Gastrocnemius medialis (tissue), 4 donors: Measurements from ENCODE around the gene PRKCA. TPM values are rescaled to one million over a fixed set of nuclear protein-coding genes. Genes with fewer than 3 reads are reported as not detected.

ENCODE experiments used
- ATAC-seq, 2 donors: fragments of 150-250 bp; one replicate each; pipeline ENCODE4 v1.9.1; 2016
- DNase-seq, 2 donors: peaks; one replicate each; pipeline ENCODE4 v3.0.0-alpha.2; 2019
- H3K27ac ChIP-seq, 4 donors: fragments of 200-600 bp; sonication (generic); 1 replicate in 1 of 4; 2 replicates in 3 of 4; pipeline ENCODE4 v1.5.1; 2016 to 2018; ENCODE audit warnings: mild to moderate bottlenecking in 2 of 4, moderate library complexity in 1 of 4
- H3K27me3 ChIP-seq, 3 donors: fragments of 200-600 bp; sonication (generic) in 2 of 3; 1 replicate in 1 of 3; 2 replicates in 2 of 3; pipeline versions ENCODE4 v1.5.1 to v1.6.0; 2016 to 2019; ENCODE audit warnings: mild to moderate bottlenecking in 1 of 3, moderate library complexity in 1 of 3
- H3K36me3 ChIP-seq, 2 donors: fragments of 200-600 bp; sonication (generic) in 1 of 2; one replicate each; pipeline ENCODE4 v1.5.1; 2017 to 2018
- H3K4me1 ChIP-seq, 2 donors: fragments of 200-600 bp; sonication (generic) in 1 of 2; one replicate each; pipeline ENCODE4 v1.5.1; 2016 to 2017; ENCODE audit warnings: mild to moderate bottlenecking in 2 of 2
- H3K4me3 ChIP-seq, 4 donors: fragments of 200-600 bp; sonication (generic) in 3 of 4; 1 replicate in 1 of 4; 2 replicates in 3 of 4; pipeline ENCODE4 v1.5.1; 2016 to 2019; ENCODE audit warnings: mild to moderate bottlenecking in 2 of 4
- H3K9me3 ChIP-seq, 3 donors: fragments of 200-600 bp; sonication (generic) in 2 of 3; 1 replicate in 1 of 3; 2 replicates in 2 of 3; pipeline ENCODE4 v1.5.1; 2016 to 2019
- CTCF ChIP-seq, 5 experiments: fragments of 450-650 bp in 3 of 5; fragments of 200-600 bp in 2 of 5; sonication (generic) in 2 of 5; IDR thresholded peaks in 4 of 5; conservative IDR thresholded peaks in 1 of 5; 1 replicate in 4 of 5; 2 replicates in 1 of 5; pipeline ENCODE4 v1.5.1; 2016 to 2019; ENCODE audit warnings: antibody characterized with exemption in 5 of 5, mild to moderate bottlenecking in 3 of 5, moderate library complexity in 3 of 5
- POLR2A ChIP-seq, 2 donors: fragments of 450-650 bp; IDR thresholded peaks; one replicate each; pipeline ENCODE4 v1.6.1; 2017; ENCODE audit warnings: antibody characterized with exemption in 2 of 2, mild to moderate bottlenecking in 2 of 2, moderate library complexity in 2 of 2
- in situ Hi-C, 4 donors: fragments of 200-750 bp; cut with MboI; loops; one replicate each; pipeline versions ENCODE4 v1.15.0 to v1.8.0; 2017; ENCODE audit warnings: low sequenced_read_pairs in 4 of 4
- intact Hi-C: fragments of 100-400 bp; cut with DNase I; formaldehyde crosslinking; loops from one replicate; pipeline ENCODE4 v1.15.1; 2023; ENCODE audit warnings: low total_unique reads
- total RNA-seq, 4 donors: library from RNA; depleted of rRNA; stranded (reverse); fragments of >200 nt; gene quantifications; one replicate each; pipeline versions ENCODE4 v1.1.0 to v1.2.3, GENCODE V29; 2016

PRKCA gene
- total RNA-seq, 4 donors from 2014 or later: 7.6 to 16.8 (median 11.1) TPM

DNA sequence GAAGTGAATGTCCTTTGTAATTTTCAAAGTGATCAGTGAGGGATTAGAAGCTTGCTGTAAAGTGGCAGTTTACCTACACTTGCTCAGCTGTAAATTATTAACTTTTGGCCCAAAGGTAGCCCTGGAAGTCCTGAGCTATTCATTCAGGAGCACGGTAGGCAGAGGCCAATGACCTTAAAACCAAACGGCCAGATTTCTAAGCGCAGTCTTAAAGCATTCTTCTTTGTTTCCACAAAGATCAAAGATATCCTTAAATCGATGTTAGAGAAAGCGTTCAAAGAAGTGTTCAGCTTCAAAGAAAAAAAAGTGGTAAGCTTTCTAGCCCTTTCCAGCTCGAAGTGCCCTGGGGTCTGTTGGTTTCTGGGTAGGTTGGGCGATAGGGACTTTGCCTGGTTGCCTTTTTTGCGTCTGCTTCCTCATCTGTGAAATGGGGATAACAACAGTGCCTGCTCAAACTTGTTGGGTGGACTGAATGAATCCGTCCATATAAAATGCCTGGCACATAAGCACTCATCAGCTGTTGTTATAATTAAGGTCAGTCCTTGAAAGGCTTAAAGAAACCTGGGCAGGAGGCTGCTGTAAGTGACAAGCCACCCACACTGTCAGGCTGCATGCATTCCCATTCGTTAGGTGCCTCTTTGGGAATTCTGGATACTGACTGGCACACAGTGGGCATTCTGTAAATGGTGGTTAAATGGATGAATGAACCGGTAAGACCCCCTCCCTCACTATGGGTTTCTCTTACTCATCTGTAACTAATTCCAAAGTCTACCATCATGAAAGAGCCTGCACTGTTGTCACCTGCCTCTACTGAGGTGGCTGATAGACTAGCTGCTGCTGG is 113.2 kb downstream of the PRKCA start:
- H3K9me3 ChIP-seq: no peaks in the 10 kb centered on the region
- no peaks in the 10 kb centered on the region for H3K4me1 ChIP-seq
- in situ Hi-C loops (no loop called here), intact Hi-C loops (no loop called here)
- no peak for TF ChIP-seq CTCF (IDR thresholded peaks at IDR 0.05 in 4 of 5, conservative IDR thresholded peaks at IDR 0.05 in 1 of 5)
- TF ChIP-seq POLR2A (IDR thresholded peaks at IDR 0.05): no peak
- no peak overlapping the region for H3K27ac ChIP-seq
- no peak overlapping the region for H3K4me3 ChIP-seq
- no peaks in the 10 kb centered on the region for H3K36me3 ChIP-seq
- no peak for ATAC-seq
- DNase-seq: no peak
- H3K27me3 ChIP-seq: no peaks in the 10 kb centered on the region

DNA sequence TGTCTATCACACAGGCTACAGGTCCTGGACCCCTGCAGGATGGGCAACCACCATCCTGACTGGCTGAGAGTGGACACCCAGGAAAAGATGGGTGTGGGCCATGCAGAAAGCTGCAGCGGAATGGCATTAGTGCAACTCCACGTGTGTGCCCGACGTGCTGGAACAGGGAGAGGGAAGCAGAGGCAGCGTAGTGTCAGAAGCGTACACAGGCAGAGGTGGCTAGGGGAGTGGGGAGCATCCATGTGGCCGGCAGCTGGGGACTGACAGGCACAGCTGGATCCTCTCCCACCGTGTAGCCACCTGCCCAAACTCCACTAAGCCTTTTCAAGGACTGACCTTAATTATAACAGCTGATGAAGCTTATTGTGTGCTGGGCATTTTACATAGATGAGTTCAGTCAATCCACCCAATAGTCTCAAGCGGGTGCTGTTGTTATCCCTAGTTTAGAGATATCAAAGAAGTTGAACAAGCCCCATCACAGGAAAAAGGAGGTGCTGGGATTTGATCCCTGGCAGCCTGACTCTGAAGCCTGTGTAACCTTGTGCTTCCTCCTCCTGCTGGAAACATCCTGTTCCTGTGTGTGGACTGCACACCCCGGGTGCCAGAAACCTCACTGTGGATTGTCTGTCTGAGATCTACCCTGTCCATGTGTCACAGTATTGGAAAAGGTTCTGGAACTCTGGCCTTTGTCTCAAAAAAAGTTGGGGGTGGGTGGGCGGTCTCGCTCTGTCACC is 114.0 kb downstream of the PRKCA start:
- Histone ChIP-seq H3K4me1 (no peaks in the 10 kb centered on the region), H3K27me3 (no peaks in the 10 kb centered on the region), H3K4me3 (no peak overlapping the region), H3K27ac (no peak overlapping the region), H3K36me3 (no peaks in the 10 kb centered on the region), H3K9me3 (no peaks in the 10 kb centered on the region)
- TF ChIP-seq POLR2A (IDR thresholded peaks at IDR 0.05) (no peak), CTCF (IDR thresholded peaks at IDR 0.05 in 4 of 5, conservative IDR thresholded peaks at IDR 0.05 in 1 of 5) (no peak)
- no peak for DNase-seq
- intact Hi-C loops (no loop called here), in situ Hi-C loops (no loop called here)
- no peak for ATAC-seq

DNA sequence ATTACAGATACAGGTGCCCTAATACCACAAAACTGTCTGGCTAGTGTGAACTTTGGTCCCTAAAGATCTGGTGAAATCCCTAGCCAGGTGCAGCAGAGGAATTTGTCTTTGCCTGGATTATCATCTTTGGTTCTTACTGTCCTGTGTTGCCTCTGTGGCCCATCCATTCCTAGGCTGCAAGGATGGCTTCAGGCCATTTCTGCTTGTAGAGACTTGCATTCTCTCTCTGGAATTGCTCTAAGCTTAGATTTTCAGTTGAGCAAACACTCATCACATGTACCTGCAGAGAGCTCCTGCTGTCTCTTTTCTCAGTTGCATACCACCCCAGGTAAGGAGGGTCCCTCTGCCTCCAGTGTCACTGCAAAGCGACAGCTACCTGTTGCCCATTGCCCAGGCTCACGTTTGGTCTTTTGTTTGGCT is 114.9 kb downstream of the PRKCA start:
- Histone ChIP-seq H3K27ac (no peak overlapping the region), H3K9me3 (no peaks in the 10 kb centered on the region), H3K27me3 (no peaks in the 10 kb centered on the region), H3K36me3 (no peaks in the 10 kb centered on the region), H3K4me1 (no peaks in the 10 kb centered on the region), H3K4me3 (no peak overlapping the region)
- no peak for TF ChIP-seq POLR2A (IDR thresholded peaks at IDR 0.05)
- TF ChIP-seq CTCF (IDR thresholded peaks at IDR 0.05 in 4 of 5, conservative IDR thresholded peaks at IDR 0.05 in 1 of 5): no peak
- no peak for DNase-seq
- ATAC-seq: no peak
- in situ Hi-C loops (no loop called here), intact Hi-C loops (no loop called here)

DNA sequence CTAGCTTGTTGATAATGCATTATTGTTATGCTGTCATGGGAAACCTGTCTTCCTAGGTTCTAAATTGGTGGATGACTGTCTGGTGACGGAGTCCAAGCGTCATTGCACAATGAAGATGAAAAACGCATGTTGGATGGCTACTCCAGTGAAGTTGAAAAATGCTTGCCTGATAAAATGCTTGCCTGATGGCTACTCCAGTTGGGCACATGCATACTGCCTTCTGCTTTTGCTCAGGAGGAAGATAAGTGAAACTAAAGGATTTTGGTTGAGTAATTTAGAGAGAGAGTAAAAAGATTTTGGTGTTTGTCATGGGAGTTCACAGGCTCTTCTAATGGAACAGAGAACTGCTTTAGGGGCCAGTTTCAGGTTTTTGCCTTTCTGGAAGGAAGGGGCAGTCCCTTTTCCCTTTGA is 118.6 kb downstream of the PRKCA start:
- no peaks in the 10 kb centered on the region for H3K36me3 ChIP-seq
- no peak overlapping the region for H3K4me3 ChIP-seq
- no peak for TF ChIP-seq CTCF (IDR thresholded peaks at IDR 0.05 in 4 of 5, conservative IDR thresholded peaks at IDR 0.05 in 1 of 5)
- no peak for TF ChIP-seq POLR2A (IDR thresholded peaks at IDR 0.05)
- DNase-seq (no peak), ATAC-seq (no peak)
- intact Hi-C loops: no loop called here
- H3K27ac ChIP-seq: no peak overlapping the region
- in situ Hi-C loops: no loop called here
- H3K4me1 ChIP-seq: no peaks in the 10 kb centered on the region
- no peaks in the 10 kb centered on the region for H3K9me3 ChIP-seq
- H3K27me3 ChIP-seq: no peaks in the 10 kb centered on the region
